ENCODE data around the gene CCR2. TPM values are rescaled to one million over a fixed set of nuclear protein-coding genes. Genes with fewer than 3 reads are reported as not detected.
A peak's percentile ranks its signal among the peaks of the same experiment; 100 is the strongest.

The CCR2 gene
- not detected in 2 replicates for total RNA-seq
- 0.09 TPM for polyA plus RNA-seq (2012)

DNA sequence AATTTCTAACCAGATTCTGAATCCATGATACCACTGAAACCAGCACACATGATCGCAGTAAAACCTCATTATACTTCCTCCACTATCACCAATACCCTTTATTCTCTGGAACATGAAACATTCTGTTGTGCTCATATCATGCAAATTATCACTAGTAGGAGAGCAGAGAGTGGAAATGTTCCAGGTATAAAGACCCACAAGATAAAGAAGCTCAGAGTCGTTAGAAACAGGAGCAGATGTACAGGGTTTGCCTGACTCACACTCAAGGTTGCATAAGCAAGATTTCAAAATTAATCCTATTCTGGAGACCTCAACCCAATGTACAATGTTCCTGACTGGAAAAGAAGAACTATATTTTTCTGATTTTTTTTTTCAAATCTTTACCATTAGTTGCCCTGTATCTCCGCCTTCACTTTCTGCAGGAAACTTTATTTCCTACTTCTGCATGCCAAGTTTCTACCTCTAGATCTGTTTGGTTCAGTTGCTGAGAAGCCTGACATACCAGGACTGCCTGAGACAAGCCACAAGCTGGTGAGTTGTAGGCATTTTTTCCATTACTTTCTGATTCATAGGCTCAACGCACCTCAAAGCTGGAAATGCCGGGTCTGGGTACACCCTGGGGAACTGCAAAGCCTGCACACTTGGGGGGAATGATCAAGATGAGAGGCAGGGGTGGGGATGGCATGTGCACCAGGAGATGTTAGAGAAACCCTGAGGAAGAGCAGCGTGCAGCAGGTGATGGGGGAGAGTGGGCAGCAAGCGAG is at the start of gene CCR2:
Gene CCR2 (plus strand): TSS at position 465 of the 764 bp plus-strand sequence. CDS start 3,417 bp downstream, outside the sequence.
- DNase-seq (ENCODE audit: low read depth): no peak

GRCh38 chr3:46304739-46305138 is 49.2 kb upstream of the CCR2 start:
- no peak for DNase-seq (ENCODE audit: low read depth)

DNA sequence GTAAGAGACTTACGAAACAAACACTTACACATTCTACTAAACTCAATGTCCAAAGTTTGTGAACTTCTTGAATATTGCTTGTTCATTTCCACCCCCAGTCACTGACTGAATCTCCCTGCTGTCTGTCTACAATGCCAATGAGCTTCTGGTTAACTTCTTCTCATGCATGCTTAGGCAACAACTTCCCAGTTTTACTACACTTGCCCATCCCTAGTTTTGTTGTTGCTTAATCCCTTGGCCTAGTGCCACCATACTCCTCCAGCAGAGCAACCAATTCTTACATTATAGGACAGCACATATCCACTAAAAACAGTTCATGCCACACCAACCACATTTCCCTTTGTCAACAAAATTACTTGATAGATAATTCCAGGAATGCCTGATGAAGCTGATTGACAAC is 40.9 kb upstream of the CCR2 start:
- no peak for DNase-seq (ENCODE audit: low read depth)

DNA sequence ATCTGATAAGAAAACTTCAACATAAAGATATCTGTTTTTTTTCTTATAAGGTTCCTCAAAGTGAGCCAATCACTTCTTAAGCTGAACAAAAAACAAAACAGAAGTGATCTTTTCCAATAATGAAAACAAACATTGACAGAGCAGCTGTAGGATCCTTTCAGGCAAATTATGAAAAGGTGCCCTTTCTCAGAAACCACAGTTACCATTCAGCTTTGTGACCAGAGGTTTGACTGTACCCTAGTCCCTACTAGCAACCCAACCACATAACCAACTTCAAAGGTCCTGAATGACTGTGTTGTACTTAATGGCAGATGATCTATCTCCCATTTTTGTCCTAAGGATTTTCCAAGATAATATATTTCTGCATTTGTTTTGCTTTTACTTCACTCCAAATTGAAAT is 39.4 kb upstream of the CCR2 start:
- no peak for DNase-seq (ENCODE audit: low read depth)

DNA sequence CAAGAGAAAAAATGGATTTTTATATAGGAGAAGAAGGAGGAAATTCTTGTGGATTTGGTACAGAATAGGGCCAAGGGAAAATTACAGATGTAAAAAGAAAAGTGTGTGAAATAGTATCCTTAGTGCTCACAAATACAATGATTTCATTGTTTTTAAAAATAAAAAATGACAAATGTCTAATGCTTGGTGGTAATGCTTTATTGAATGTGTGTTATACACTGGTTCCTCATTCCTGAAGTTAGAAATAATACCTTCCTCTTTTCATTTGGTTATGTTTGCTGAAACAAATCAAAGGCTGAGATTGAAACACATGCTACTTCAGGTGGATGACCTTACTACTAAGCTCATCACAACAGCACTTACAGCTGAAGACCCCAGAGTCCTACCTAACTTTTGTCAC is 37.7 kb upstream of the CCR2 start:
- no peak for DNase-seq (ENCODE audit: low read depth)

DNA sequence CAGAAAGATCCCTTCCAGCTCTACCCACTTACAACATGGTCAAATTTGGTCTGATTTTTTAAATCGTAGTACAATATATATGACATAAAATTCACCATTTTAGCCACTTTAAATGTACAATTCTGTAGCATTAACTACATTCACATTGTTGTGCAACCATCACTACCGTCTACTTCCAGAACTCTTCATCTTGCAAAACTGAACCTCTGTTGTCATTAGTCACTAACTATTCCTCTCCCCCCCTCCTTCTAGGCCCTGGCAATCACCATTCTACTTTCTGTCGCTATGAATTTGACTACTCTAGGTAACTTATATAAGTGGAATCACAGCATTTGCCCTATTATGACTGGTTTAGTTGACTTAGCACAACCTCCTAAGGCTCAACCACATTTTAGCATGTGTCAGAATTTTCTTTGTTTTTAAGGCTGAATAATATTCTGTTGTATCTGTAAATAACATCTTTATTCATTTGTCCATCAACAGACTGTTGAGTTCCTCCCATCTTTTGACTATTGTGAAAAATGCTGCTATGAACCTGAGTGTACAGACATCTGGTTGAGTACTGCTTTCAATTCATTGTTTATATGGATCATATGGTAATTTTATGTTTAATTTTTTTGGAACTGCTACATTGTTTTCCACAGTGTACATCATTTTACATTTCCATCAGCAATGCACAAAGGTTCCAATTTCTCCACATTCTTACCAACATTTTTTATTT is 35.5 kb upstream of the CCR2 start:
- DNase-seq (ENCODE audit: low read depth): no peak

DNA sequence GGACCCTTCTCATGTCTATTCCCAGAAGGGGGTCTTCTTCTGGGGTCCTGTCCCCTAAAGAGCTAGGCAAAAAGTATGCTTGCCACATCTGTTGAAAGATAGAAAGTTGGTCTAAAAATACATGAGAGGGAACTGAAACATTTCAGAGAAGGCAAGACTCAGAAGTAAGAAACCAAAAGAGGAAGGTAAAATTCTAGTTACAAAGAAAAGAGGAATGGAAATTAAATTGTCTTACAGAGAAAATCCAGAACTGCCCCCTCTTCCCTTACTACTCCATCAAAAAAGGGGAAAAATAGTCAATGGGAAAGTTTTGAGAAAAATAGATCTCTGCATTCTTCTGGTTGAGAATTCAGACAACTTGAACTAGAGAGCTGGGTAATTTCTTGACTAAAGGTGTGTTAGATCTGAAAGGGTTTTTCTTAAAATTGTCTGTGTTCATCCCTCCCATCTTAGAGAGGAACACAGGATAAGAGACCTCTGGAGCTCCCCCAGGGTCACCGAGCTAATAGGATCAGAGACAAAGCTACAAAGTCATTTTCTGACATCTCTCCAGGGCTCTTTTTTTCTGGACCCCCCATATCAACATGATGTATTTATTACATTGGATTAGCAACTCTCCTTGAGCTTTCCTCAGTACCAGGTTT is 32.3 kb upstream of the CCR2 start:
- DNase-seq (ENCODE audit: low read depth): no peak

DNA sequence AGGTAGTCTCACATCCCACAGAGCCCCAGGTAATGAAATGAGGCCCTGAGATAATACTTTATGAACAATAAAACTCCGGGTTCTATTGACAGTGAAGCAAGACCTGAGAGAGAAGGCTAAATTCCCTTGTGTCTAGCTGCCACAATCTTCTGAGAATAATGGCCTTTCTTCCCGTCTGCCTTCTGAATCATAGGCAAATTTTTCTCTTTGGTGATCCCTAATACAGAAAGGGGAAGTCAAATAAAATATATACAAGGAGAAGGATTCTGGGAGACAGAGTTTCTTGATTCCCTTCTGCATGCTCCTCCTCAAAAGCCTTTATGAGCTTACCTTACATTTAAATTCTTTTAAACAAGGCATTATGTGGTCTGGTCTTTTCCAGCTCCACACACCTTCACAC is 29.9 kb upstream of the CCR2 start:
- DNase-seq (ENCODE audit: low read depth): no peak

DNA sequence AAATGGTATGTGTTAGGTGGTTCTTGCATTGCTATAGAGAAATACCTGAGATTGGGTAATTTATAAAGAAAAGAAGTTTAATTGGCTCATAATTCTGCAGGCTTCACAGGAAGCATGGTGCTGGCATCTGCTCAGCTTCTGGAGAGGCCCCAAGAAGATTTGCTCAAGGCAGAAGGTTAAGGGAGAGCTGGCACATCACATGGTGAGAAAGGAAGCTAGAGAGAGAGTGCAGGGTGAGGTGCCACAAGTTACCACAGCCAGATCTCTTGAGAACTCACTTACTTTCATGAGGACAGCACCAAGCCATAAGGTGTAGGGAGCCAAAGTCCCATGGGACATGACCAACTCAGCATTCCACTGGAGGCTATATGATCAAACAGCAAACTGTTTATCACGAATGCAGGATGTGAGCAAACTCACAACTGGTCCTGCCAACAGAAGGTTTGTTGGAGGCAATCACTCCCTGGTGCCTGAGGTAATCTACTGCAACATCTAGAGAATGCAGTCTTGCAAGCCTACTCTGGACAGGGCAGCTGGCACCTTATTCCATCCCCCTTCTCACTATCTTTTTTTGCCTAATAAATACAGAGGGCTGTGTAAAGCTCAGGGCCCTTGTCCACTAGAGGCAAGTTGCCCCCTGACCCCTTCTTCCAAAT is 28.1 kb upstream of the CCR2 start:
- DNase-seq (ENCODE audit: low read depth): no peak

GRCh38 chr3:46330676-46331075 is 23.2 kb upstream of the CCR2 start:
- DNase-seq (ENCODE audit: low read depth): peak; percentile 49

GRCh38 chr3:46334741-46335478 is 19.0 kb upstream of the CCR2 start:
- no peak for DNase-seq (ENCODE audit: low read depth)

GRCh38 chr3:46335541-46335940 is 18.4 kb upstream of the CCR2 start:
- no peak for DNase-seq (ENCODE audit: low read depth)

DNA sequence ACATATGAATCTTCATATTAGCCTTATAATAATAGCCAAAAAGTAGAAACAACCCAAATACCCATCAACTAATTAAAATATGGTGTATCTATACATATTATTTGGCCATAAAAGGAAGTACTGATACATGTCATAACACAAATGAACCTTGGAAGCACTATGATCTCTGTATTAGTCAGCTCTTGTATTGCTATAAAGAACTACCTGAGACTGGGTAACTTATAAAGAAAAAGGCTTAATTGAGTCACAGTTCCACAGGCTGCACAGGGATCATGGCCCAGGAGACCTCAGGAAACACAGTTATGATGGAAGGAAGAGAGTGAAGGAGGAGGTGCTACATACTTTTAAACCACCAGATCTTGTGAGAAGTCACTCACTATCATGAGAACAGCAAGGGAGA is 16.0 kb upstream of the CCR2 start:
- no peak for DNase-seq (ENCODE audit: low read depth)

DNA sequence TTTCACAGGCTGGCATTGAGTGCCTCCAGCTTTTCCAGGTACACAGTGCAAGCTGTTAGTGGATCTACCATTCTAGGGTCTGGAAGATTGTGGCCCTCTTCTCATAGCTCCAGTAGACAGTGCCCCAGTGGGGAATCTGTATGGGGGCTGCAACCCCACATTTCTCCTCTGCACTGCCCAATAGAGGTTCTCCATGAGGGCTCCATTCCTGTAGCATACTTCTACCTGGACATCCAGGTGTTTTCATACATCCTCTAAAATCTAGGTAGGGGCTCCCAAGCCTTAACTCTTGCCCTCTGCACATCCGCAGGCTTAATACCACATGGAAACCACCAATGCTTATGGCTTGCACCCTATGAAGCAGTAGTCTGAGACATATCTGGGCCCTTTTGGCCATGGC is 15.1 kb upstream of the CCR2 start:
- no peak for DNase-seq (ENCODE audit: low read depth)

- DNase-seq (ENCODE audit: low read depth): no peak
Observed at GRCh38 chr3:46344476-46344875, 9.4 kb upstream of the CCR2 start.

- no peak for DNase-seq (ENCODE audit: low read depth)
Observed at GRCh38 chr3:46348823-46349482, 5.0 kb upstream of the CCR2 start.

GRCh38 chr3:46349484-46350261 is 4.2 kb upstream of the CCR2 start:
- DNase-seq (ENCODE audit: low read depth): no peak

GRCh38 chr3:46350262-46350565 is 3.7 kb upstream of the CCR2 start:
- no peak for DNase-seq (ENCODE audit: low read depth)

- DNase-seq (ENCODE audit: low read depth): peak; percentile 22
Observed at GRCh38 chr3:46351646-46352045, 2.3 kb upstream of the CCR2 start.

GRCh38 chr3:46353090-46353489 is 821 bp upstream of the CCR2 start:
- no peak for DNase-seq (ENCODE audit: low read depth)
